Measurements from ENCODE around the gene SLX4.

GRCh38 chr16:3599922-3600321 is 11.5 kb downstream of the SLX4 start:
- no peak for TF ChIP-seq POLR2AphosphoS5 (IDR thresholded peaks at IDR 0.05; ENCODE audit: borderline replicate concordance, low read depth, low read length)
- no peak for TF ChIP-seq EZH2 (IDR thresholded peaks at IDR 0.05)
- no peak for TF ChIP-seq FOXP2 (optimal IDR thresholded peaks at IDR 0.05; ENCODE audit: control extremely low read depth, extremely low read length, insufficient read depth)
